Brain microvascular endothelial cell (primary cell): Measurements from ENCODE around the gene TACC2.

Experiments used
- DNase-seq: peaks from one replicate; pipeline ENCODE4 v3.0.0-alpha.2; 2020
- H3K27ac ChIP-seq: fragments of 250-450 bp; sonication (Bioruptor Pico); 2 replicates; pipeline ENCODE4 v1.5.1; 2020; ENCODE audit warnings: mild to moderate bottlenecking, moderate library complexity
- H3K27me3 ChIP-seq: fragments of 250-450 bp; sonication (Bioruptor Pico); replicated peaks from 2 replicates; pipeline ENCODE4 v1.5.1; 2020; ENCODE audit warnings: mild to moderate bottlenecking
- H3K36me3 ChIP-seq: fragments of 250-450 bp; sonication (Bioruptor Pico); replicated peaks from 2 replicates; pipeline ENCODE4 v1.5.1; 2020; ENCODE audit warnings: mild to moderate bottlenecking
- H3K4me3 ChIP-seq: 2 replicates; pipeline ENCODE4 v1.5.1; 2011; ENCODE audit warnings: low read depth, mild to moderate bottlenecking, control low read depth, low read length, moderate library complexity
- in situ Hi-C: cut with HindIII; loops from 2 replicates; pipeline ENCODE4 v1.10.0; 2017; ENCODE audit warnings: low sequenced_read_pairs, low pct_ligation_motif_present
- TF ChIP-seq, protein P1 (sequence below): IDR thresholded peaks from 2 replicates; pipeline ENCODE4 v1.5.1; 2011; ENCODE audit warnings: low read depth, mild to moderate bottlenecking, moderate library complexity, low read length, control low read depth, inconsistent platforms; ENCODE audit errors: missing control alignments

TACC2 gene

DNA sequence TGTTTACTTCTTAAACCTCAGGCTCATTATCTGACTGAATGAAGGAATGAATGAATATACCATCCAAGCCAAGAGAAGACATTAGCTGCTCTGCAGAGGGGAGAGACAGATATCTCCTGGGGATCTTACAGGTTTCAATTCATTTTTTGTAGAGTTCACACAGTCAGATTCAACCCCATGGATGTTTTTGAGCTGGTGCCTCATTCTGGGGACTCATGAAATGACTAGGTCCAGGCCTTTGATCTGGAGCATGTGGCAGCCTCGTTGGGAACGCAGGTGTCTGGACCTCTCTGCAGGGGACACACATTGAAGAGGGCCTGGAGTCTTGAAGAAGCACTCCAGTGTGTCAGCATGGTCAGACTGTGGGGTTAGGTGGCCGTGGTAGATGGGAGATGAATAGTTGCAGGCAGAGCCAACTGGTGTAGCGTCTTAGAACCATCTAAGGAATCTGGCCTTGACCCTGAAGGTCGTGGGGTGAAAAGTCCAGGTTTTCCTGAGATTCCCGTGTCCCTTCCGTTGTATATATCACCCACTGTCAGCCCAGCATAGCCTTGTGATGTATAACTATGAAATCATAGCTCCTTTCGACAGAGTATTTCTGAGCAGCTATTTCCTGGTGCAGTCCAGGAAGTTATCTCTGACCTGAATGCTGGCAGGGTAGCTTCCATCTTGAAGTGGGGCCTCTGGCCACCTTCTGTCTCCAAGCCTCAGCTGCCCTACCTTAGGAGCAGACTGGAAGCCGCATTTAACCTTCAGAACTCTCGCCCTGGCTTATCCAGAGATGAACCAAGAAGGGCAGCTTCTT, 304.4 kb downstream of the TACC2 start:
- no peak overlapping the region for H3K27ac ChIP-seq
- no peak for DNase-seq
- TF ChIP-seq, protein P1, sequence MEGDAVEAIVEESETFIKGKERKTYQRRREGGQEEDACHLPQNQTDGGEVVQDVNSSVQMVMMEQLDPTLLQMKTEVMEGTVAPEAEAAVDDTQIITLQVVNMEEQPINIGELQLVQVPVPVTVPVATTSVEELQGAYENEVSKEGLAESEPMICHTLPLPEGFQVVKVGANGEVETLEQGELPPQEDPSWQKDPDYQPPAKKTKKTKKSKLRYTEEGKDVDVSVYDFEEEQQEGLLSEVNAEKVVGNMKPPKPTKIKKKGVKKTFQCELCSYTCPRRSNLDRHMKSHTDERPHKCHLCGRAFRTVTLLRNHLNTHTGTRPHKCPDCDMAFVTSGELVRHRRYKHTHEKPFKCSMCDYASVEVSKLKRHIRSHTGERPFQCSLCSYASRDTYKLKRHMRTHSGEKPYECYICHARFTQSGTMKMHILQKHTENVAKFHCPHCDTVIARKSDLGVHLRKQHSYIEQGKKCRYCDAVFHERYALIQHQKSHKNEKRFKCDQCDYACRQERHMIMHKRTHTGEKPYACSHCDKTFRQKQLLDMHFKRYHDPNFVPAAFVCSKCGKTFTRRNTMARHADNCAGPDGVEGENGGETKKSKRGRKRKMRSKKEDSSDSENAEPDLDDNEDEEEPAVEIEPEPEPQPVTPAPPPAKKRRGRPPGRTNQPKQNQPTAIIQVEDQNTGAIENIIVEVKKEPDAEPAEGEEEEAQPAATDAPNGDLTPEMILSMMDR, result no peak

DNA sequence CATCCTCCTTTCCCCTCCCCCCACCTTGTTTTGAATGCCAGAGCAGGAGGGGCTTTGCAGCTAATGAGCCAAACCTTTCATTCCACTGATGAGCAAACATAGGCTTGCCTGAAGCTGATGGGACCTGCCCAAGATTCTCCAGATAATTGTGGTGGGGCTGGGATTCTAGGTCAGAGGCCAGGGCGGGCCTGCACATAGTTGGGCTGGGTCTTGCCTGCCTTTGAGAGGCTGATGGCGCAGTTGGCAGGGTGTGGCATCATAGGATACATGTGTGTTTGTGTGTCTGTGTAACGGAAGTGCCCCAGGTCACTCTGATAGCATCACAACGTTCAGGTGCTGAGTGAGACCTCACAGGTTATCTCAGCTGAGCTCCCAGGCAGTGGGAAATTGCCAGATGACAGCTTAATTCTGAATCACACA, 305.0 kb downstream of the TACC2 start:
- Histone ChIP-seq H3K27me3 (no peaks in the 10 kb centered on the region), H3K36me3 (no peaks in the 10 kb centered on the region), H3K4me3 (no peak overlapping the region), H3K27ac (no peak overlapping the region)
- in situ Hi-C loops, result loop anchor here (25.0 kb wide), 1 partner anchor 143 kb away; no protein-coding TSS in a partner anchor
- TF ChIP-seq, protein P1, result no peak
- DNase-seq, result no peak

More for the DNA sequence above, 304.4 kb downstream of the TACC2 start:
- Histone ChIP-seq H3K4me3 (no peak overlapping the region), H3K27me3 (no peaks in the 10 kb centered on the region), H3K36me3 (no peaks in the 10 kb centered on the region)
- in situ Hi-C loops, result loop anchor here (25.0 kb wide), 1 partner anchor 144 kb away; no protein-coding TSS in a partner anchor

DNA sequence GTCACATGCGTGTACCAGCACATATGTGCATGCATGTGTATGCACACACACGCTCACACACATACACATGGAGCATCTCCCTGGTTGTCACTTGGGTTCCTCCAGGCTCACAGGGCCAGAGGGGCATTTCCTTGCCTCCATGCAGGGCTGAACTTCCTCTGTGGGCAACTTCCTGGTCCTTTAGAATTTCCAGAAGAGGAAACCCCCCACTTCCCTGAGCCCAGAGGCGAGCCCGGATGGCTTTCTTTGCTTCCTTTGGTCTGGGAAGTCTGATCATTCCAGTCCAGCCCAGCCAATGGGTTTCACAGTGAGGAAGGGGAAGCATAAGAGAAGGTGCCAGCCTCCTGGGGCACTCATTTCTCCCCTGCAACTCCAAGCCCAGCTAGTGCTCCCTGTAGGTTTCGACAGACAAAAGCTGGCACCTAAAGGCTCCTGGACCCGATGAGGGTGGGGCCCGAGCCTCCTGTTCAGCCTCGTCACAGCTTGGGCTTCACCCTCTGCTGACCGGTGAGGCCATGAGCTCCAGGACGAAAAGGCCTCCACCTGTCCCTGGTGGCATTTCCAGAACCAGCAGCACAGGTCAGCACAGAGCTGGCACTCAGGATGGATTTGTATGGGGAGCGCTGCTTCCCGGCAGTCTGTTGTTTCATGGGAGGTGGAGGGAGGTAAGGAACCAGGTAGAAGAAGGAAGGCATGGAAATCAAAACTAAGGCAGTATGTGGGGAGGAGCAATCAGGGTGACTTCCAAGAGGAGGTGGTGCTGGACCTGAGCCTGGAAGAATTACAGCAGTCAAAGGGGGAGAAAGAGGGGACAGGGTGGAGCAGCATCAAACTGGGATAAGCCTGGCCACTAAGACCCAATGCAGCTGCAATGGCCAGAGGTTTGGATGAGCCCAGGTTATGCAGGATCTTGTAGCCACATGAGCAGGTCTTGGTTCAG, 305.8 kb downstream of the TACC2 start:
- in situ Hi-C loops, result loop anchor here (25.0 kb wide), 1 partner anchor 143 kb away; no protein-coding TSS in a partner anchor
- Histone ChIP-seq H3K36me3 (no peaks in the 10 kb centered on the region), H3K27ac (no peak overlapping the region), H3K4me3 (no peak overlapping the region), H3K27me3 (no peaks in the 10 kb centered on the region)
- no peak for DNase-seq
- TF ChIP-seq, protein P1, result no peak

DNA sequence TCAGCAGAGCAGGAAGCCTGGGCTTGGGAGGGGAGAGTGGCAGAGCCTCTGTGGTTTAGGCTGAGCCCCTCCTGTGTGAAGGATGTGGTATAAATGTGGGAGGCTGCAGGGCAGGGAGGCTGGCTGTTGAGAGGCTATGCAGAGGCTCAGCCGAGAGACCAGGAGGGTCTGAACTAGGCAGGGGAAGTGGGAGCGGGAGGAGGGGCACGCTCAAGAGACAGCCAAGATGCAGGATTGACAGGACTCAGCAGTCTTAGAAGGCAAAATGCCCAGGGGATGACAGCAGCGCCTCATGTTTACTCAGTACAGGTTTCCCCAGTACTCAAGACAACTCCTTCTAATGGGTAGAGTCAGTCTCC, 306.5 kb downstream of the TACC2 start:
- in situ Hi-C loops, result loop anchor here (25.0 kb wide), 1 partner anchor 142 kb away; no protein-coding TSS in a partner anchor
- no peak overlapping the region for H3K27ac ChIP-seq
- TF ChIP-seq, protein P1, result no peak
- DNase-seq, result no peak
- H3K4me3 ChIP-seq, result no peak overlapping the region
- H3K27me3 ChIP-seq, result no peaks in the 10 kb centered on the region
- no peaks in the 10 kb centered on the region for H3K36me3 ChIP-seq

DNA sequence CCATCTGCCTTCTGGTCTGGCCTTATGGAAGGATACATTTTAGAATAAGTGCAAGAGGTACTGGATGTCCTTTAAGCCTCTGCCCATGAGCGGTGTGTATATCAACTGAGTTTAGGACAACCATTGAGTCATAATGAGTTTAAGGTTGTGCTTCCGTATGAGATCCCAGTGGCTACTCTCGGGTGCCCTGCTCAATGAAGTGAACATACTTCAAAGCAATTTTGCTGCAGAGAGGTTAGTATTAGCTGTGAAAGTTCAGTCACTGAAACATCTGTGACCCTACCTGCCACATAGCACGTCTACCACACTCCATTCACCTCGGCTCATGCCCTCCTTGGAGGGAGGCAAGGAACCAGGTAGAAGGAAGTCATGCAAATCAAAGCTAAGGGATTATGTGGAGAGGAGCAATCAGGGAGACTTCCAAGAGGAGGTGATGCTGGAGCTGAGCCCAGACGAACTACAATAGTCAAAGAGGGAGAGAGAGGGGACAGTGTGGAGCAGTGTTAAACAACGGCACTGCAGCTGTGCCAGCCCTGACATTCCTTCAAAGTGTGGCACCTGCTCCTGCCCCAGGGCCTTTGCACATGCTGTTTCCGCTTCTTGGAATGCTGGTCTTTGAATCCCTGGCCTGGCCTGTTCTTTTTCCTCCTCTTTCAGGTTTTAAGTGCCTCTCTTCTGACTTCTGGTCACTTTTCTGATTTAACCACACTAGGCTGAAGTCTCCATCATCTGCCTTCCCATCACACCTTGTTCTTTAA, 307.6 kb downstream of the TACC2 start:
- no peaks in the 10 kb centered on the region for H3K36me3 ChIP-seq
- no peaks in the 10 kb centered on the region for H3K27me3 ChIP-seq
- no peak for DNase-seq
- TF ChIP-seq, protein P1, result no peak
- no peak overlapping the region for H3K4me3 ChIP-seq
- H3K27ac ChIP-seq, result no peak overlapping the region
- in situ Hi-C loops, result loop anchor here (25.0 kb wide), 1 partner anchor 141 kb away; no protein-coding TSS in a partner anchor
